Adipocyte (in vitro differentiated cells): Measurements from ENCODE around the gene WDR26.
"Not testable (repeated sequence)": the region's sequence is repeated elsewhere in the genome, so short reads cannot be mapped to it uniquely, and the experiment has no call there.

Experiments
- DNase-seq: peaks from one replicate; pipeline ENCODE4 v3.0.0-alpha.2; 2015; ENCODE audit warnings: low read depth
- H3K27me3 ChIP-seq: replicated peaks from 2 replicates; pipeline ENCODE4 v1.7.0; 2013; ENCODE audit warnings: mild to moderate bottlenecking, low read length, moderate library complexity; ENCODE audit not compliant: control insufficient read depth, insufficient read depth
- H3K36me3 ChIP-seq: 2 replicates; pipeline ENCODE4 v1.7.0; 2013; ENCODE audit warnings: low read length, mild to moderate bottlenecking, moderate library complexity; ENCODE audit not compliant: control insufficient read depth, insufficient read depth, severe bottlenecking
- H3K4me1 ChIP-seq: 2 replicates; pipeline ENCODE4 v1.7.0; 2013; ENCODE audit warnings: mild to moderate bottlenecking, low read length, moderate library complexity; ENCODE audit not compliant: control insufficient read depth, insufficient read depth
- H3K4me3 ChIP-seq: 2 replicates; pipeline ENCODE4 v1.7.0; 2013; ENCODE audit warnings: mild to moderate bottlenecking, low read length, moderate library complexity
- H3K9ac ChIP-seq: 2 replicates; pipeline ENCODE4 v1.7.0; 2013; ENCODE audit warnings: mild to moderate bottlenecking, low read length, moderate library complexity
- H3K9me3 ChIP-seq: 2 replicates; pipeline ENCODE4 v1.7.0; 2013; ENCODE audit warnings: mild to moderate bottlenecking, low read length, moderate library complexity; ENCODE audit not compliant: control insufficient read depth

WDR26 gene

GRCh38 chr1:224358237-224358636 is 76.4 kb downstream of the WDR26 start:
- no peak for DNase-seq
- H3K4me3 ChIP-seq, result peak overlapping the region; percentile 97
- no peaks in the 10 kb centered on the region for H3K27me3 ChIP-seq
- peak overlapping the region; percentile 96 for H3K9ac ChIP-seq
- H3K36me3 ChIP-seq, result no peaks in the 10 kb centered on the region
- peaks cover 20% of the 10 kb centered on the region for H3K4me1 ChIP-seq
- H3K9me3 ChIP-seq, result no peaks in the 10 kb centered on the region

DNA sequence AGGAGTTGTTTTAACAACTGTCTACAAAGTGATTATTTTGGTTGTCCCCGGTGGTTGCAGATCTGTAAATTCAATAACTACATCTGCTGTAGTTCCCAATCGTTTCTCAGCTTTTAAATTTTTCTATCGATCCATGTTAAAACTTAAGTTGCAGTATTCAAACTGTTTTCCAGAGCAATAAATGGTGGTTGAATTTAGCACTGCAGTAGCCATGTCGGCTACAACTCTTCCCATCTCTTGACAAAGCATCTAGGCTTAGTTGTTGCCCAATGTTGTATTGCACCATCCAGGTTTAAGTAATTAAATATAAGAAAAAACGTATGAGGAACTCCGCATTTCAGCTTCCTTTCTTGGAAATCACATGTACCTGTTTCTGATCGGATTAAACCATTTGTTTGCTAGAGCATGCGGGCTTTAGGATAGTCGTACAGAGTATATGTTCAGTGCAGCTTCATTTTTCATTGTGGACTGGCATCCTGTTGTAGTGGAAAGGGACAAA is 76.9 kb downstream of the WDR26 start:
- Histone ChIP-seq H3K27me3 (no peaks in the 10 kb centered on the region), H3K4me1 (peaks cover 20% of the 10 kb centered on the region), H3K4me3 (peak overlapping the region; percentile 97), H3K9ac (peak overlapping the region; percentile 96), H3K36me3 (no peaks in the 10 kb centered on the region), H3K9me3 (no peaks in the 10 kb centered on the region)
- peak; percentile 91 for DNase-seq

GRCh38 chr1:224356685-224357625 is 77.6 kb downstream of the WDR26 start, which contains the start of gene CNIH4:
Gene CNIH4, plus strand, starts transcription at chr1:224356879. Its CDS starts 46 bp downstream, at chr1:224356925.
- H3K36me3 ChIP-seq, result no peaks in the 10 kb centered on the region
- H3K4me1 ChIP-seq, result peaks cover 20% of the 10 kb centered on the region
- H3K4me3 ChIP-seq, result peak within 1 kb of the TSS; percentile 97
- no peaks in the 10 kb centered on the region for H3K9me3 ChIP-seq
- H3K9ac ChIP-seq, result peak within 1 kb of the TSS; percentile 96
- no peaks in the 10 kb centered on the region for H3K27me3 ChIP-seq
- peak; percentile 99 for DNase-seq

- Histone ChIP-seq H3K27me3 (no peaks in the 10 kb centered on the region), H3K4me1 (peaks cover 16% of the 10 kb centered on the region), H3K9me3 (no peaks in the 10 kb centered on the region), H3K9ac (no peak overlapping the region), H3K36me3 (no peaks in the 10 kb centered on the region), H3K4me3 (no peak overlapping the region)
- DNase-seq, result no peak
Measured at GRCh38 chr1:224353975-224354925, 80.3 kb downstream of the WDR26 start.

DNA sequence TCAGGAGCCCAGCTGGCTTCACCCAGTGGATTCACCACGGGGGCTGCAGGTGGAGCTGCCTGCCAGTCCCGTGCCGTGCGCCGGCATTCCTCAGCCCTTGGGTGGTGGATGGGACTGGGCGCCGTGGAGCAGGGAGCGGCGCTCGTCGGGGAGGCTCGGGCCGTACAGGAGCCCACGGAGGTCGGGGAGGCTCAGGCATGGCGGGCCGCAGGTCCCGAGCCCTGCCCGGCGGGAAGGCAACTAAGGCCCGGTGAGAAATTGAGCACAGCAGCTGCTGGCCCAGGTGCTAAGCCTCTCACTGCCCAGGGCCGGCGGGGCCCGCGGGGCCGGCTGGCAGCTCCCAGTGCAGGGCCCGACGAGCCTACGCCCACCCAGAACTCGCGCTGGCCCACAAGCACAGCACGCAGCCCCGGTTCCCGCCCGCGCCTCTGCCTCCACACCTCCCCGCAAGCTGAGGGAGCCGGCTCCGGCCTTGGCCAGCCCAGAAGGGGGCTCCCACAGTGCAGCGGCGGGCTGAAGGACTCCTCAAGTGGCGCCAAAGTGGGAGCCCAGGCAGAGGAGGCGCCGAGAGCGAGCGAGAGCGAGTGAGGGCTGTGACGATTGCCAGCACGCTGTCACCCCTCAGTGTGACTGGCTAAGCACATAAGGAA is 82.0 kb downstream of the WDR26 start:
- H3K27me3 ChIP-seq, H3K9ac ChIP-seq, H3K9me3 ChIP-seq, H3K36me3 ChIP-seq, H3K4me3 ChIP-seq, DNase-seq, H3K4me1 ChIP-seq: not testable (repeated sequence)

GRCh38 chr1:224349716-224350115 is 84.9 kb downstream of the WDR26 start:
- not testable (repeated sequence) for H3K9me3 ChIP-seq, H3K4me1 ChIP-seq, H3K27me3 ChIP-seq, H3K36me3 ChIP-seq, H3K9ac ChIP-seq, DNase-seq, H3K4me3 ChIP-seq

DNA sequence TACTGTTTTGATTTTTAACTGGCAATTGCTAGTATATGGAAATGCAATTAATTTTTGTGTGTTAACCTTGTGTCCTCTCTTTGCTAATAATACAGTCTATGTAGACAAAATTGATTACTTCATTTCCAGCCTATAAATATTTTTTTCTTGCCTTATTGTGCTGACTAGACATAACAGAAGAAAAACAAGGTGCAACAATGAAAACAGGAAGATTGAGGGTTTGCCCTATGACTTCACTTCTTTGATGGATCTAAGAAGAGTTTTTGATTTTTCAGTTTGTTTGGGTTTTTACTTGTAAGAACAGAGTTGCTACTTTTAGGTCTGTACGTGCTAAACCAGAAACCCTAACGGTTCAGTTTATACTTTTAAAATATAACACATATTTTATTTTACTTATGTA is 86.5 kb downstream of the WDR26 start:
- H3K9me3 ChIP-seq, result peaks cover 19% of the 10 kb centered on the region
- no peaks in the 10 kb centered on the region for H3K4me1 ChIP-seq
- no peak overlapping the region for H3K4me3 ChIP-seq
- H3K36me3 ChIP-seq, result no peaks in the 10 kb centered on the region
- no peak for DNase-seq
- no peak overlapping the region for H3K9ac ChIP-seq
- H3K27me3 ChIP-seq, result no peaks in the 10 kb centered on the region

GRCh38 chr1:224343679-224344078 is 90.9 kb downstream of the WDR26 start:
- DNase-seq, result no peak
- Histone ChIP-seq H3K36me3 (no peaks in the 10 kb centered on the region), H3K27me3 (no peaks in the 10 kb centered on the region), H3K4me3 (no peak overlapping the region), H3K4me1 (no peaks in the 10 kb centered on the region), H3K9ac (no peak overlapping the region), H3K9me3 (peaks cover 28% of the 10 kb centered on the region)

- DNase-seq, result peak; percentile 46
- Histone ChIP-seq H3K4me3 (peak overlapping the region; percentile 79), H3K9me3 (peaks cover 28% of the 10 kb centered on the region), H3K9ac (peak overlapping the region; percentile 46)
- H3K27me3 ChIP-seq, H3K4me1 ChIP-seq, H3K36me3 ChIP-seq: not testable (repeated sequence)
Measured at GRCh38 chr1:224340453-224341384, 93.9 kb downstream of the WDR26 start.

GRCh38 chr1:224339442-224340033 is 95.1 kb downstream of the WDR26 start:
- H3K9me3 ChIP-seq, result peaks cover 23% of the 10 kb centered on the region
- H3K27me3 ChIP-seq, result no peaks in the 10 kb centered on the region
- DNase-seq, result no peak
- no peak overlapping the region for H3K9ac ChIP-seq
- H3K4me3 ChIP-seq, result no peak overlapping the region
- H3K36me3 ChIP-seq, result no peaks in the 10 kb centered on the region
- no peaks in the 10 kb centered on the region for H3K4me1 ChIP-seq
